HEK293 (cell line): ENCODE results near the gene IGSF3.

Experiments
- CTCF ChIA-PET: fragments of 350-600 bp; formaldehyde crosslinking; extraction: SDS; loops from one replicate; lab custom pipeline; 2021; ENCODE audit warnings: antibody characterized with exemption; lab: Yijun Ruan, JAX
- POLR2A ChIA-PET: fragments of 300-600 bp; formaldehyde crosslinking; extraction: SDS; loops from one replicate; lab custom pipeline; 2020; ENCODE audit warnings: antibody characterized with exemption, inconsistent platforms; lab: Yijun Ruan, JAX
- H3K27ac ChIP-seq: fragments of 200-500 bp; sonication (Bioruptor generic); 2 replicates; pipeline ENCODE4 v1.5.1; 2014; ENCODE audit warnings: low read depth, low read length, control low read depth, inconsistent platforms; ENCODE audit errors: extremely low read depth
- H3K36me3 ChIP-seq, 2 experiments: fragments of 200-500 bp in 1 of 2; sonication (Bioruptor generic) in 1 of 2; 1 replicate in 1 of 2; 2 replicates in 1 of 2; pipeline ENCODE4 v1.5.1; 2014 to 2017; ENCODE audit warnings: inconsistent platforms in 2 of 2, low read length in 2 of 2; ENCODE audit not compliant: control insufficient read depth in 2 of 2, insufficient read depth in 1 of 2
- H3K4me1 ChIP-seq: fragments of 200-500 bp; sonication (Bioruptor generic); 2 replicates; pipeline ENCODE4 v1.5.1; 2014; ENCODE audit warnings: mild to moderate bottlenecking, low read length, inconsistent platforms; ENCODE audit not compliant: control insufficient read depth, insufficient read depth
- H3K4me3 ChIP-seq: 2 replicates; pipeline ENCODE4 v1.5.1; 2011; ENCODE audit warnings: low read depth, mild to moderate bottlenecking, control low read depth, low read length, moderate library complexity
- H3K9me3 ChIP-seq: fragments of 200-500 bp; sonication (Bioruptor generic); 2 replicates; pipeline ENCODE4 v1.5.1; 2014; ENCODE audit warnings: low read depth, low read length, inconsistent platforms; ENCODE audit not compliant: control insufficient read depth, insufficient read depth
- GFI1B ChIP-seq: fragments of 450-650 bp; formaldehyde crosslinking; IDR thresholded peaks from 2 replicates; pipeline ENCODE4 v1.5.1; 2016; ENCODE audit warnings: missing biosample characterization, missing genetic modification characterization
- KLF10 ChIP-seq: fragments of 450-650 bp; IDR thresholded peaks from 2 replicates; pipeline ENCODE4 v1.5.1; 2018; ENCODE audit warnings: missing biosample characterization, mild to moderate bottlenecking, missing genetic modification characterization
- TRIM28 ChIP-seq: IDR thresholded peaks from 2 replicates; pipeline ENCODE4 v1.6.1; 2011; ENCODE audit warnings: low read length, control low read depth, borderline replicate concordance
- ZBTB10 ChIP-seq: fragments of 450-650 bp; formaldehyde crosslinking; IDR thresholded peaks from 2 replicates; pipeline ENCODE4 v1.5.1; 2016; ENCODE audit warnings: missing biosample characterization, missing genetic modification characterization
- ZBTB7A ChIP-seq: fragments of 450-650 bp; formaldehyde crosslinking; IDR thresholded peaks from 2 replicates; pipeline ENCODE4 v1.5.1; 2016; ENCODE audit warnings: low read depth, missing biosample characterization, missing genetic modification characterization
- ZBTB8A ChIP-seq: fragments of 450-650 bp; formaldehyde crosslinking; IDR thresholded peaks from 2 replicates; pipeline ENCODE4 v1.5.1; 2016; ENCODE audit warnings: missing biosample characterization, missing genetic modification characterization
- ZEB2 ChIP-seq: fragments of 450-650 bp; formaldehyde crosslinking; IDR thresholded peaks from 2 replicates; pipeline ENCODE4 v1.5.1; 2016; ENCODE audit warnings: missing biosample characterization, missing genetic modification characterization
- ZFHX2 ChIP-seq: fragments of 450-650 bp; formaldehyde crosslinking; conservative IDR thresholded peaks from 2 replicates; pipeline ENCODE4 v1.5.1; 2016; ENCODE audit warnings: missing biosample characterization, missing genetic modification characterization
- ZFP69B ChIP-seq: fragments of 450-650 bp; formaldehyde crosslinking; IDR thresholded peaks from 2 replicates; pipeline ENCODE4 v1.5.1; 2016; ENCODE audit warnings: missing biosample characterization, missing genetic modification characterization
- ZNF157 ChIP-seq: fragments of 450-650 bp; formaldehyde crosslinking; IDR thresholded peaks from 2 replicates; pipeline ENCODE4 v1.5.1; 2016; ENCODE audit warnings: missing biosample characterization, missing genetic modification characterization
- ZNF16 ChIP-seq: fragments of 450-650 bp; formaldehyde crosslinking; IDR thresholded peaks from 2 replicates; pipeline ENCODE4 v1.5.1; 2016; ENCODE audit warnings: low read depth, missing biosample characterization, missing genetic modification characterization
- ZNF211 ChIP-seq: fragments of 450-650 bp; formaldehyde crosslinking; IDR thresholded peaks from 2 replicates; pipeline ENCODE4 v1.5.1; 2016; ENCODE audit warnings: low read depth, missing biosample characterization, missing genetic modification characterization
- ZNF366 ChIP-seq: fragments of 450-650 bp; formaldehyde crosslinking; conservative IDR thresholded peaks from 2 replicates; pipeline ENCODE4 v1.5.1; 2016; ENCODE audit warnings: missing biosample characterization, missing genetic modification characterization
- ZNF48 ChIP-seq: fragments of 450-650 bp; formaldehyde crosslinking; IDR thresholded peaks from 2 replicates; pipeline ENCODE4 v1.5.1; 2016; ENCODE audit warnings: missing biosample characterization, missing genetic modification characterization
- ZNF600 ChIP-seq: fragments of 450-650 bp; formaldehyde crosslinking; IDR thresholded peaks from 2 replicates; pipeline ENCODE4 v1.5.1; 2016; ENCODE audit warnings: missing biosample characterization, missing genetic modification characterization
- ZNF624 ChIP-seq: fragments of 450-650 bp; formaldehyde crosslinking; IDR thresholded peaks from 2 replicates; pipeline ENCODE4 v1.5.1; 2017; ENCODE audit warnings: missing biosample characterization, missing genetic modification characterization
- ZSCAN23 ChIP-seq: fragments of 450-650 bp; formaldehyde crosslinking; IDR thresholded peaks from 2 replicates; pipeline ENCODE4 v1.5.1; 2016; ENCODE audit warnings: missing biosample characterization, missing genetic modification characterization
- TF ChIP-seq, protein P1 (sequence below): fragments of 450-650 bp; formaldehyde crosslinking; conservative IDR thresholded peaks from 2 replicates; pipeline ENCODE4 v1.5.1; 2016; ENCODE audit warnings: low read depth, missing biosample characterization, missing genetic modification characterization
- TF ChIP-seq, protein P2 (sequence below): fragments of 450-650 bp; formaldehyde crosslinking; IDR thresholded peaks from 2 replicates; pipeline ENCODE4 v1.5.1; 2016; ENCODE audit warnings: missing biosample characterization, missing genetic modification characterization
- TF ChIP-seq, protein P3 (sequence below): fragments of 450-650 bp; formaldehyde crosslinking; IDR thresholded peaks from 2 replicates; pipeline ENCODE4 v1.5.1; 2016; ENCODE audit warnings: missing biosample characterization, missing genetic modification characterization
- TF ChIP-seq, protein P4 (sequence below): fragments of 450-650 bp; formaldehyde crosslinking; IDR thresholded peaks from 2 replicates; pipeline ENCODE4 v1.5.1; 2016; ENCODE audit warnings: missing biosample characterization, missing genetic modification characterization

The IGSF3 gene

GRCh38 chr1:116666187-116667077 lies 1.1 kb downstream of the IGSF3 start:
- Histone ChIP-seq H3K4me1 (peaks cover 3% of the 10 kb centered on the region; the same call in 1 of the 2 replicates), H3K4me3 (peak overlapping the region; percentile 66), H3K27ac (no peak overlapping the region; the same call in 1 of the 2 replicates), H3K36me3 (peaks cover 0 to 4% of the 10 kb centered on the region in 2 experiments; a peak in 1 of 3 replicates), H3K9me3 (no peaks in the 10 kb centered on the region)
- CTCF ChIA-PET, result interaction anchor here (0.6 kb wide), 1 partner anchor 174 kb away, joined by 3 read pairs; no protein-coding TSS in a partner anchor
- POLR2A ChIA-PET, result interaction anchor here (1.2 kb wide), 1 partner anchor 393 kb away, joined by 3 read pairs; the partner anchor contains the start of gene TTF2
- TF ChIP-seq ZBTB8A (tag by site-specific recombination) (peak; percentile 40), ZNF211 (no peak), TRIM28 (no peak), ZNF157 (tag by site-specific recombination) (no peak), ZFP69B (tag by site-specific recombination) (no peak), ZBTB10 (no peak), ZBTB7A (tag by site-specific recombination) (no peak), ZNF600 (tag by site-specific recombination) (0 out of 2 replicates have a peak, but pooled peaks have one; percentile 24), GFI1B (0 out of 2 replicates have a peak, but pooled peaks have one; percentile 37), ZNF16 (no peak), ZEB2 (tag by site-specific recombination) (peak; percentile 41; the same call in 1 of the 2 replicates), ZFHX2 (tag by site-specific recombination) (no peak), ZNF48 (tag by site-specific recombination) (no peak), ZNF624 (tag by site-specific recombination) (no peak), KLF10 (tag by site-specific recombination) (no peak), ZSCAN23 (tag by site-specific recombination) (no peak), ZNF366 (peak; percentile 52)
- TF ChIP-seq, protein P1, sequence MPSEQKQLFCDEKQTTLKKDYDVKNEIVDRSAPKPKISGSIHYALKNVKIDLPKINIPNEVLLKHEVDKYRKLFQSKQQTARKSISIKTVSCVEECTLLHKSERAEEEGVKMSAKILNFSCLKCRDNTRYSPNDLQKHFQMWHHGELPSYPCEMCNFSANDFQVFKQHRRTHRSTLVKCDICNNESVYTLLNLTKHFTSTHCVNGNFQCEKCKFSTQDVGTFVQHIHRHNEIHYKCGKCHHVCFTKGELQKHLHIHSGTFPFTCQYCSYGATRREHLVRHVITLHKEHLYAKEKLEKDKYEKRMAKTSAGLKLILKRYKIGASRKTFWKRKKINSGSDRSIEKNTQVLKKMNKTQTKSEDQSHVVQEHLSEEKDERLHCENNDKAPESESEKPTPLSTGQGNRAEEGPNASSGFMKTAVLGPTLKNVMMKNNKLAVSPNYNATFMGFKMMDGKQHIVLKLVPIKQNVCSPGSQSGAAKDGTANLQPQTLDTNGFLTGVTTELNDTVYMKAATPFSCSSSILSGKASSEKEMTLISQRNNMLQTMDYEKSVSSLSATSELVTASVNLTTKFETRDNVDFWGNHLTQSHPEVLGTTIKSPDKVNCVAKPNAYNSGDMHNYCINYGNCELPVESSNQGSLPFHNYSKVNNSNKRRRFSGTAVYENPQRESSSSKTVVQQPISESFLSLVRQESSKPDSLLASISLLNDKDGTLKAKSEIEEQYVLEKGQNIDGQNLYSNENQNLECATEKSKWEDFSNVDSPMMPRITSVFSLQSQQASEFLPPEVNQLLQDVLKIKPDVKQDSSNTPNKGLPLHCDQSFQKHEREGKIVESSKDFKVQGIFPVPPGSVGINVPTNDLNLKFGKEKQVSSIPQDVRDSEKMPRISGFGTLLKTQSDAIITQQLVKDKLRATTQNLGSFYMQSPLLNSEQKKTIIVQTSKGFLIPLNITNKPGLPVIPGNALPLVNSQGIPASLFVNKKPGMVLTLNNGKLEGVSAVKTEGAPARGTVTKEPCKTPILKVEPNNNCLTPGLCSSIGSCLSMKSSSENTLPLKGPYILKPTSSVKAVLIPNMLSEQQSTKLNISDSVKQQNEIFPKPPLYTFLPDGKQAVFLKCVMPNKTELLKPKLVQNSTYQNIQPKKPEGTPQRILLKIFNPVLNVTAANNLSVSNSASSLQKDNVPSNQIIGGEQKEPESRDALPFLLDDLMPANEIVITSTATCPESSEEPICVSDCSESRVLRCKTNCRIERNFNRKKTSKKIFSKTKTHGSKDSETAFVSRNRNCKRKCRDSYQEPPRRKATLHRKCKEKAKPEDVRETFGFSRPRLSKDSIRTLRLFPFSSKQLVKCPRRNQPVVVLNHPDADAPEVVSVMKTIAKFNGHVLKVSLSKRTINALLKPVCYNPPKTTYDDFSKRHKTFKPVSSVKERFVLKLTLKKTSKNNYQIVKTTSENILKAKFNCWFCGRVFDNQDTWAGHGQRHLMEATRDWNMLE, result no peak
- TF ChIP-seq, protein P2, sequence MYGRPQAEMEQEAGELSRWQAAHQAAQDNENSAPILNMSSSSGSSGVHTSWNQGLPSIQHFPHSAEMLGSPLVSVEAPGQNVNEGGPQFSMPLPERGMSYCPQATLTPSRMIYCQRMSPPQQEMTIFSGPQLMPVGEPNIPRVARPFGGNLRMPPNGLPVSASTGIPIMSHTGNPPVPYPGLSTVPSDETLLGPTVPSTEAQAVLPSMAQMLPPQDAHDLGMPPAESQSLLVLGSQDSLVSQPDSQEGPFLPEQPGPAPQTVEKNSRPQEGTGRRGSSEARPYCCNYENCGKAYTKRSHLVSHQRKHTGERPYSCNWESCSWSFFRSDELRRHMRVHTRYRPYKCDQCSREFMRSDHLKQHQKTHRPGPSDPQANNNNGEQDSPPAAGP, result no peak
- TF ChIP-seq, protein P3, sequence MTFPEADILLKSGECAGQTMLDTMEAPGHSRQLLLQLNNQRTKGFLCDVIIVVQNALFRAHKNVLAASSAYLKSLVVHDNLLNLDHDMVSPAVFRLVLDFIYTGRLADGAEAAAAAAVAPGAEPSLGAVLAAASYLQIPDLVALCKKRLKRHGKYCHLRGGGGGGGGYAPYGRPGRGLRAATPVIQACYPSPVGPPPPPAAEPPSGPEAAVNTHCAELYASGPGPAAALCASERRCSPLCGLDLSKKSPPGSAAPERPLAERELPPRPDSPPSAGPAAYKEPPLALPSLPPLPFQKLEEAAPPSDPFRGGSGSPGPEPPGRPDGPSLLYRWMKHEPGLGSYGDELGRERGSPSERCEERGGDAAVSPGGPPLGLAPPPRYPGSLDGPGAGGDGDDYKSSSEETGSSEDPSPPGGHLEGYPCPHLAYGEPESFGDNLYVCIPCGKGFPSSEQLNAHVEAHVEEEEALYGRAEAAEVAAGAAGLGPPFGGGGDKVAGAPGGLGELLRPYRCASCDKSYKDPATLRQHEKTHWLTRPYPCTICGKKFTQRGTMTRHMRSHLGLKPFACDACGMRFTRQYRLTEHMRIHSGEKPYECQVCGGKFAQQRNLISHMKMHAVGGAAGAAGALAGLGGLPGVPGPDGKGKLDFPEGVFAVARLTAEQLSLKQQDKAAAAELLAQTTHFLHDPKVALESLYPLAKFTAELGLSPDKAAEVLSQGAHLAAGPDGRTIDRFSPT, result peak; percentile 74; the same call in 1 of the 2 replicates
- TF ChIP-seq, protein P4, sequence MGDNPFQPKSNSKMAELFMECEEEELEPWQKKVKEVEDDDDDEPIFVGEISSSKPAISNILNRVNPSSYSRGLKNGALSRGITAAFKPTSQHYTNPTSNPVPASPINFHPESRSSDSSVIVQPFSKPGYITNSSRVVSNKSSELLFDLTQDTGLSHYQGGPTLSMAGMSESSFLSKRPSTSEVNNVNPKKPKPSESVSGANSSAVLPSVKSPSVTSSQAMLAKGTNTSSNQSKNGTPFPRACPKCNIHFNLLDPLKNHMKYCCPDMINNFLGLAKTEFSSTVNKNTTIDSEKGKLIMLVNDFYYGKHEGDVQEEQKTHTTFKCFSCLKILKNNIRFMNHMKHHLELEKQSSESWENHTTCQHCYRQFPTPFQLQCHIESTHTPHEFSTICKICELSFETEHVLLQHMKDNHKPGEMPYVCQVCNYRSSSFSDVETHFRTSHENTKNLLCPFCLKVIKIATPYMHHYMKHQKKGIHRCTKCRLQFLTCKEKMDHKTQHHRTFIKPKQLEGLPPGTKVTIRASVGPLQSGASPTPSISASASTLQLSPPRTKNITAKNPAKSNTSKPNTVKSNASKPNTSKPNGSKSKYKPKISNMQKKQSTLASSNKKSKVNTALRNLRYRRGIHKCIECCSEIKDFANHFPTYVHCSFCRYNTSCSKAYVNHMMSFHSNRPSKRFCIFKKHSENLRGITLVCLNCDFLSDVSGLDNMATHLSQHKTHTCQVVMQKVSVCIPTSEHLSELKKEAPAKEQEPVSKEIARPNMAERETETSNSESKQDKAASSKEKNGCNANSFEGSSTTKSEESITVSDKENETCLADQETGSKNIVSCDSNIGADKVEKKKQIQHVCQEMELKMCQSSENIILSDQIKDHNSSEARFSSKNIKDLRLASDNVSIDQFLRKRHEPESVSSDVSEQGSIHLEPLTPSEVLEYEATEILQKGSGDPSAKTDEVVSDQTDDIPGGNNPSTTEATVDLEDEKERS, result no peak
